Erythroblast (primary cell): ENCODE results near the gene THAP7.

Experiments
- GATA1 ChIP-seq: IDR thresholded peaks from 2 replicates; pipeline ENCODE4 v1.6.1; 2011; ENCODE audit warnings: low read depth, mild to moderate bottlenecking, control low read depth, low read length, moderate library complexity
- POLR2A ChIP-seq: IDR thresholded peaks from 2 replicates; pipeline ENCODE4 v1.6.1; 2011; ENCODE audit warnings: mild to moderate bottlenecking, low read length

GRCh38 chr22:20977516-20978170, 24.3 kb downstream of the THAP7 start:
- TF ChIP-seq POLR2A (no peak), GATA1 (no peak)
